Suprapubic skin (tissue), 4 donors: ENCODE data around the gene MYO1C.

Source experiments
- CTCF ChIP-seq, 2 donors: fragments of 200-600 bp in 1 of 2; fragments of 450-650 bp in 1 of 2; sonication (generic) in 1 of 2; IDR thresholded peaks; one replicate each; pipeline ENCODE4 v1.5.1; 2016 to 2019; ENCODE audit warnings: antibody characterized with exemption in 2 of 2, mild to moderate bottlenecking in 1 of 2, moderate library complexity in 1 of 2
- EP300 ChIP-seq: sonication (generic); formaldehyde crosslinking; IDR thresholded peaks from one replicate; pipeline ENCODE4 v1.6.1; 2017; ENCODE audit warnings: antibody characterized with exemption
- POLR2A ChIP-seq, 2 donors: fragments of 450-650 bp; IDR thresholded peaks; one replicate each; pipeline ENCODE4 v1.6.1; 2017; ENCODE audit warnings: antibody characterized with exemption in 2 of 2, mild to moderate bottlenecking in 2 of 2, moderate library complexity in 2 of 2
- POLR2AphosphoS5 ChIP-seq, 3 donors: sonication (generic); formaldehyde crosslinking; IDR thresholded peaks; one replicate each; pipeline ENCODE4 v1.6.1; 2017; ENCODE audit warnings: antibody characterized with exemption in 3 of 3

- no peak for TF ChIP-seq CTCF (IDR thresholded peaks at IDR 0.05)
- no peak for TF ChIP-seq POLR2AphosphoS5 (IDR thresholded peaks at IDR 0.05)
- TF ChIP-seq POLR2A (IDR thresholded peaks at IDR 0.05) = no peak
- no peak for TF ChIP-seq EP300
Measured at GRCh38 chr17:1488826-1489270, 3.6 kb downstream of the MYO1C start.
